ENCODE measurements around the gene OR8H2. TPM values are rescaled to one million over a fixed set of nuclear protein-coding genes. Genes with fewer than 3 reads are reported as not detected.
A peak's percentile ranks its signal among the peaks of the same experiment; 100 is the strongest.
"Not testable (repeated sequence)": the region's sequence is repeated elsewhere in the genome, so short reads cannot be mapped to it uniquely, and the experiment has no call there.

OR8H2 gene
- not detected for polyA plus RNA-seq
- long read RNA-seq, donor 1 = 0 reads
- long read RNA-seq, donor 2 = 0 reads
- long read RNA-seq, donor 3 = 0 reads
- long read RNA-seq, donor 4 = 0 reads
- long read RNA-seq, donor 5 = 0 reads
- long read RNA-seq, donor 6 = 0 reads
- long read RNA-seq, donor 7 = 0 reads
- long read RNA-seq, donor 8 = 0 reads
- long read RNA-seq, donor 9 = 0 reads
- long read RNA-seq, donor 10 = 0 reads

DNA sequence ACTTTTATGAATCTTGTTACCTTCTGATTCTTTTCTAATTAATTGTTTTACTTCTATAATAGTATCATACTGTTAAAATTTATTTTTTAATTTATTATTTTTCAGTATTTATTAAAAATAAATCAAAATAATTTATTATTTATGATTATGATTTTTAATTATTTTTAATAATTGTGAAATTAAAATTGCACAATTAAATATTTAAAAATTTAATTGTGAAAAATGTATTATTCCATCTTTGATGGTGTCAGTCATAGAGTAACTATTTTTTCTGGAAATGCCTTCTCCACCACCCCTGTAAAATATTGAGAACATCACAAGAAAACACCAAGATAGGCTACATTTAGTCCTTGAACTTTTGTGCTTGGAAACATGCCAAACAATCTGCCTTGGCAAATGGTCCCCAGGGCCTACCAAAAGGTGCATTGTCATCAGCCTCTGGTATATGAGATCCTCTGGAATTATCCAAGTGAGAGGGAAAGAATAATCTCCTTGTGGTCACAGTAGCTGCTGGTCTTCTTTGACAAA is at the start of gene OR8H2:
Gene OR8H2, plus strand, starts transcription at position 478 of the 528 bp plus-strand sequence. CDS start 1,356 bp downstream, outside the sequence.
- H3K4me1 ChIP-seq (ENCODE audit: control insufficient read depth in 3 of 3, insufficient read depth in 2 of 3, low read depth in 1 of 3, low read length in 2 of 3) = no peaks in the 10 kb centered on the region
- H3K27ac ChIP-seq (ENCODE audit: low read depth in 1 of 3, low read length in 2 of 3) = no peak within 1 kb of the TSS
- H3K27me3 ChIP-seq (ENCODE audit: control insufficient read depth in 3 of 3, insufficient read depth in 3 of 3, low read length in 3 of 3) = no peaks in the 10 kb centered on the region
- no peak for DNase-seq
- FAIRE-seq = peak; percentile 82
- no peaks in the 10 kb centered on the region for H3K9me3 ChIP-seq (ENCODE audit: control insufficient read depth in 2 of 2, insufficient read depth in 1 of 2, low read depth in 1 of 2, low read length in 1 of 2)
- no peaks in the 10 kb centered on the region for H3K36me3 ChIP-seq (ENCODE audit: control insufficient read depth in 3 of 3, insufficient read depth in 2 of 3, low read depth in 1 of 3, low read length in 3 of 3)
- no peak within 1 kb of the TSS for H3K4me3 ChIP-seq (ENCODE audit: low read depth in 1 of 3, low read length in 3 of 3)

- WGBS, 3 donors = 26 to 29% (median 28%) methylated on average over 4 of the region's 4 CpGs
- H3K4me3 ChIP-seq (ENCODE audit: low read depth in 1 of 3, low read length in 3 of 3); H3K4me1 ChIP-seq (ENCODE audit: control insufficient read depth in 3 of 3, insufficient read depth in 2 of 3, low read depth in 1 of 3, low read length in 2 of 3); H3K9me3 ChIP-seq (ENCODE audit: control insufficient read depth in 2 of 2, insufficient read depth in 1 of 2, low read depth in 1 of 2, low read length in 1 of 2); FAIRE-seq; DNase-seq; H3K27me3 ChIP-seq (ENCODE audit: control insufficient read depth in 3 of 3, insufficient read depth in 3 of 3, low read length in 3 of 3); H3K36me3 ChIP-seq (ENCODE audit: control insufficient read depth in 3 of 3, insufficient read depth in 2 of 3, low read depth in 1 of 3, low read length in 3 of 3); H3K27ac ChIP-seq (ENCODE audit: low read depth in 1 of 3, low read length in 2 of 3): not testable (repeated sequence)
Measured at GRCh38 chr11:56056366-56056765, 47.1 kb upstream of the OR8H2 start.

- WGBS, 3 donors = 41 to 56% (median 42%) methylated on average over 7 of the region's 7 CpGs
- DNase-seq; H3K36me3 ChIP-seq (ENCODE audit: control insufficient read depth in 3 of 3, insufficient read depth in 2 of 3, low read depth in 1 of 3, low read length in 3 of 3); H3K27me3 ChIP-seq (ENCODE audit: control insufficient read depth in 3 of 3, insufficient read depth in 3 of 3, low read length in 3 of 3); H3K4me1 ChIP-seq (ENCODE audit: control insufficient read depth in 3 of 3, insufficient read depth in 2 of 3, low read depth in 1 of 3, low read length in 2 of 3); H3K9me3 ChIP-seq (ENCODE audit: control insufficient read depth in 2 of 2, insufficient read depth in 1 of 2, low read depth in 1 of 2, low read length in 1 of 2); FAIRE-seq; H3K27ac ChIP-seq (ENCODE audit: low read depth in 1 of 3, low read length in 2 of 3); H3K4me3 ChIP-seq (ENCODE audit: low read depth in 1 of 3, low read length in 3 of 3): not testable (repeated sequence)
Measured at GRCh38 chr11:56057661-56058237, 45.7 kb upstream of the OR8H2 start.

GRCh38 chr11:56058260-56058780 is 45.2 kb upstream of the OR8H2 start:
- not testable (repeated sequence) for H3K36me3 ChIP-seq (ENCODE audit: control insufficient read depth in 3 of 3, insufficient read depth in 2 of 3, low read depth in 1 of 3, low read length in 3 of 3); H3K9me3 ChIP-seq (ENCODE audit: control insufficient read depth in 2 of 2, insufficient read depth in 1 of 2, low read depth in 1 of 2, low read length in 1 of 2); DNase-seq; H3K4me1 ChIP-seq (ENCODE audit: control insufficient read depth in 3 of 3, insufficient read depth in 2 of 3, low read depth in 1 of 3, low read length in 2 of 3); H3K27ac ChIP-seq (ENCODE audit: low read depth in 1 of 3, low read length in 2 of 3); FAIRE-seq; H3K27me3 ChIP-seq (ENCODE audit: control insufficient read depth in 3 of 3, insufficient read depth in 3 of 3, low read length in 3 of 3); H3K4me3 ChIP-seq (ENCODE audit: low read depth in 1 of 3, low read length in 3 of 3)
- 71 to 76% (median 73%) methylated on average over 7 of the region's 7 CpGs for WGBS, 3 donors

DNA sequence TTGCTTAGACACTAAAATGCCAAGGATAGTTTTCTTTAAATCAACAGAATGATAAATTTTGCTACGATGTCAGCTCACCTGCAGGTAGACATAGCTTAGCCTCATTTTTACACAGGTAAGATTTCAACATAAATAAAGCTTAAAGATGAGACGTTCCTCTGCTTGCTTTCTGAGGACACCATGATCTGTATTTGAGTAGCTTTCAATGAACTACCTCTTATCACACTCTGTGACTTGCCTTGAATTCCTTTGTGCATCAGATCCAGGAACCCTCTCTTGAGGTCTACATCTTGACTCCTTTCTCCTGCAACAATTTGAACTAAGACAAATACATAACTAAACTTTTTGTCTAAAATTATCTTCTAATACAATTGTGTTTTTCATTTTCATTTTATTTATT is 36.5 kb upstream of the OR8H2 start:
- no peak for DNase-seq
- H3K36me3 ChIP-seq (ENCODE audit: control insufficient read depth in 3 of 3, insufficient read depth in 2 of 3, low read depth in 1 of 3, low read length in 3 of 3) = no peaks in the 10 kb centered on the region
- no peak overlapping the region for H3K27ac ChIP-seq (ENCODE audit: low read depth in 1 of 3, low read length in 2 of 3)
- FAIRE-seq = no peak
- H3K4me3 ChIP-seq (ENCODE audit: low read depth in 1 of 3, low read length in 3 of 3) = no peak overlapping the region
- 37 to 62% (median 38%) methylated on average over 2 of the region's 2 CpGs for WGBS, 3 donors
- no peaks in the 10 kb centered on the region for H3K9me3 ChIP-seq (ENCODE audit: control insufficient read depth in 2 of 2, insufficient read depth in 1 of 2, low read depth in 1 of 2, low read length in 1 of 2)
- no peaks in the 10 kb centered on the region for H3K4me1 ChIP-seq (ENCODE audit: control insufficient read depth in 3 of 3, insufficient read depth in 2 of 3, low read depth in 1 of 3, low read length in 2 of 3)
- H3K27me3 ChIP-seq (ENCODE audit: control insufficient read depth in 3 of 3, insufficient read depth in 3 of 3, low read length in 3 of 3) = no peaks in the 10 kb centered on the region

GRCh38 chr11:56089697-56090096 is 13.8 kb upstream of the OR8H2 start:
- Histone ChIP-seq H3K4me3 (ENCODE audit: low read depth in 1 of 3, low read length in 3 of 3) (no peak overlapping the region), H3K9me3 (ENCODE audit: control insufficient read depth in 2 of 2, insufficient read depth in 1 of 2, low read depth in 1 of 2, low read length in 1 of 2) (no peaks in the 10 kb centered on the region), H3K27me3 (ENCODE audit: control insufficient read depth in 3 of 3, insufficient read depth in 3 of 3, low read length in 3 of 3) (no peaks in the 10 kb centered on the region), H3K4me1 (ENCODE audit: control insufficient read depth in 3 of 3, insufficient read depth in 2 of 3, low read depth in 1 of 3, low read length in 2 of 3) (no peaks in the 10 kb centered on the region), H3K27ac (ENCODE audit: low read depth in 1 of 3, low read length in 2 of 3) (no peak overlapping the region), H3K36me3 (ENCODE audit: control insufficient read depth in 3 of 3, insufficient read depth in 2 of 3, low read depth in 1 of 3, low read length in 3 of 3) (no peaks in the 10 kb centered on the region)
- no peak for DNase-seq
- no peak for FAIRE-seq
- 51 to 75% (median 67%) methylated on average over 3 of the region's 3 CpGs for WGBS, 3 donors

DNA sequence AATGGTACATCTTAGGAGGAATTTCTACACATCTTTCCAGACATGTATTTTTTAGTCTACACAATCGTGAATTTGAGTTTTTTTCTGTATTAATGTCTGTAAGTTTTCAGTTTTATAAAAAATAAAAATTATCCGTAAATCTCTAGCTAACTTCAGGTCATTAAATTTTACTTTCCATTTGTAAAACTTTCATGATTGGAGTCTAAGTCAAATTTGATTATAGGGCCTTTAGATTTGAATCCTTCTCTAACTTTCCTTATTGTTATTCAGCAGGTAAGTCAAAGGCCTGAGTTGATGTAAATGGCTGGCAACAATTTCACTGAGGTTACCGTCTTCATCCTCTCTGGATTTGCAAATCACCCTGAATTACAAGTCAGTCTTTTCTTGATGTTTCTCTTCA is 10.5 kb upstream of the OR8H2 start, which contains the start of gene OR8I2:
Gene OR8I2, plus strand, starts transcription at position 301 of the 400 bp plus-strand sequence. Its CDS starts 0 bp downstream, at position 301.
- 61 to 83% (median 71%) methylated on average over 3 of the region's 3 CpGs for WGBS, 3 donors
- Histone ChIP-seq H3K27ac (ENCODE audit: low read depth in 1 of 3, low read length in 2 of 3) (no peak within 1 kb of the TSS), H3K36me3 (ENCODE audit: control insufficient read depth in 3 of 3, insufficient read depth in 2 of 3, low read depth in 1 of 3, low read length in 3 of 3) (no peaks in the 10 kb centered on the region), H3K4me1 (ENCODE audit: control insufficient read depth in 3 of 3, insufficient read depth in 2 of 3, low read depth in 1 of 3, low read length in 2 of 3) (no peaks in the 10 kb centered on the region), H3K4me3 (ENCODE audit: low read depth in 1 of 3, low read length in 3 of 3) (no peak within 1 kb of the TSS), H3K9me3 (ENCODE audit: control insufficient read depth in 2 of 2, insufficient read depth in 1 of 2, low read depth in 1 of 2, low read length in 1 of 2) (no peaks in the 10 kb centered on the region), H3K27me3 (ENCODE audit: control insufficient read depth in 3 of 3, insufficient read depth in 3 of 3, low read length in 3 of 3) (no peaks in the 10 kb centered on the region)
- FAIRE-seq (no peak), DNase-seq (no peak)

- no peak within 1 kb of the TSS for H3K27ac ChIP-seq (ENCODE audit: low read depth in 1 of 3, low read length in 2 of 3)
- no peak within 1 kb of the TSS for H3K4me3 ChIP-seq (ENCODE audit: low read depth in 1 of 3, low read length in 3 of 3)
- H3K27me3 ChIP-seq (ENCODE audit: control insufficient read depth in 3 of 3, insufficient read depth in 3 of 3, low read length in 3 of 3) = no peaks in the 10 kb centered on the region
- DNase-seq (no peak), FAIRE-seq (no peak)
- H3K9me3 ChIP-seq (ENCODE audit: control insufficient read depth in 2 of 2, insufficient read depth in 1 of 2, low read depth in 1 of 2, low read length in 1 of 2) = peaks cover 0 to 2% of the 10 kb centered on the region in 2 donors
- 73 to 81% (median 75%) methylated on average over 6 of the region's 6 CpGs for WGBS, 3 donors
- no peaks in the 10 kb centered on the region for H3K4me1 ChIP-seq (ENCODE audit: control insufficient read depth in 3 of 3, insufficient read depth in 2 of 3, low read depth in 1 of 3, low read length in 2 of 3)
- H3K36me3 ChIP-seq (ENCODE audit: control insufficient read depth in 3 of 3, insufficient read depth in 2 of 3, low read depth in 1 of 3, low read length in 3 of 3) = no peaks in the 10 kb centered on the region
Measured at GRCh38 chr11:56122073-56122472, 18.6 kb downstream of the OR8H2 start, which contains the start of gene OR8H3. OR8H3 (plus strand) TSS chr11:56122373; CDS start chr11:56122373, 0 bp downstream.

All from small intestine (tissue), 16 donors.